HL-60 (cell line): Measurements from ENCODE around the gene GRID2.

Source experiments
- CTCF ChIP-seq: IDR thresholded peaks from one replicate; pipeline ENCODE4 v1.5.1; 2011; ENCODE audit warnings: low read length, control low read depth, inconsistent platforms; ENCODE audit not compliant: insufficient read depth
- GABPA ChIP-seq: IDR thresholded peaks from 2 replicates; pipeline ENCODE4 v1.6.1; 2012; ENCODE audit warnings: low read depth
- POLR2AphosphoS5 ChIP-seq: IDR thresholded peaks from 2 replicates; pipeline ENCODE4 v1.6.1; 2012; ENCODE audit warnings: low read depth
- REST ChIP-seq: IDR thresholded peaks from 2 replicates; pipeline ENCODE4 v1.6.1; 2012; ENCODE audit warnings: low read depth; ENCODE audit not compliant: insufficient replicate concordance
- SPI1 ChIP-seq: IDR thresholded peaks from 2 replicates; pipeline ENCODE4 v1.6.1; 2012; ENCODE audit warnings: low read depth, mild to moderate bottlenecking, borderline replicate concordance

GRCh38 chr4:93002240-93002639, 698.5 kb downstream of the GRID2 start:
- TF ChIP-seq CTCF (no peak), POLR2AphosphoS5 (no peak), SPI1 (no peak), REST (no peak), GABPA (no peak)
